GM12892 (cell line): ENCODE measurements around the gene LMBR1.

Experiments used
- DNase-seq: peaks from one replicate; pipeline ENCODE4 v3.0.0; 2011; ENCODE audit not compliant: insufficient read length
- FAIRE-seq: peaks from 2 replicates; lab custom pipeline; 2011; peaks lifted over from hg19 to GRCh38; lab: Jason Lieb, UNC
- POLR2A ChIP-seq: IDR thresholded peaks from 2 replicates; pipeline ENCODE4 v1.6.1; 2011; ENCODE audit warnings: low read depth, low read length, control low read depth
- POLR2AphosphoS5 ChIP-seq: IDR thresholded peaks from 2 replicates; pipeline ENCODE4 v1.6.1; 2011; ENCODE audit warnings: low read depth, low read length, control low read depth
- TAF1 ChIP-seq: IDR thresholded peaks from 2 replicates; pipeline ENCODE4 v1.6.1; 2011; ENCODE audit warnings: low read depth, mild to moderate bottlenecking, control low read depth, low read length, borderline replicate concordance

Gene LMBR1

GRCh38 chr7:156777364-156778069 lies 115.5 kb downstream of the LMBR1 start:
- no peak for FAIRE-seq

GRCh38 chr7:156776527-156776926 lies 116.5 kb downstream of the LMBR1 start:
- FAIRE-seq (no peak), DNase-seq (no peak)
- TF ChIP-seq POLR2A: no peak
- TF ChIP-seq POLR2AphosphoS5: no peak
- TF ChIP-seq TAF1: no peak

More at GRCh38 chr7:156777364-156778069, 115.5 kb downstream of the LMBR1 start:
- DNase-seq: no peak
- no peak for TF ChIP-seq TAF1
- no peak for TF ChIP-seq POLR2A

GRCh38 chr7:156773966-156774365 lies 119.0 kb downstream of the LMBR1 start:
- no peak for FAIRE-seq
- DNase-seq: no peak
- TF ChIP-seq POLR2A: no peak

DNA sequence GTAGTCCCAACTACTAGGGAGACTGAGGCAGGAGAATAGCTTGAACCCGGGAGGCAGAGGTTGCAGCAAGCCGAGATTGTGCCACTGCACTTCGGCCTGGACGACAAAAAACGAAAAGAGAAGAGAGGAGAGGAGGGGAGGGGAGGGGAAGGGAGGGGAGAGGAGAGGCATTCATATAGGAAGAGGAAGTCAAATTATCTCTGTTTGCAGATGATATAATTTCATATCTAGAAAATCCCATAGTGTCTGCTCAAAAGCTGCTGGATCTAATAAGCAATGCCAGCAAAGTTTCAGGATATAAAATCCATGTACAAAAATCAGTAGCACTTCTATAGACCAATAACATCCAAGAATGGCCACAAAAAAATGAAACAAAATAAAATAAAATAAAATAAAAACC lies 120.3 kb downstream of the LMBR1 start:
- FAIRE-seq: no peak
- no peak for DNase-seq
- TF ChIP-seq POLR2A: no peak
- no peak for TF ChIP-seq TAF1
- no peak for TF ChIP-seq POLR2AphosphoS5

GRCh38 chr7:156768698-156769472 lies 124.1 kb downstream of the LMBR1 start:
- peak; percentile 60 for FAIRE-seq

GRCh38 chr7:156766666-156767065 lies 126.3 kb downstream of the LMBR1 start:
- no peak for TF ChIP-seq POLR2A
- TF ChIP-seq TAF1: no peak
- no peak for TF ChIP-seq POLR2AphosphoS5
- DNase-seq: no peak
- no peak for FAIRE-seq

More at GRCh38 chr7:156768698-156769472, 124.1 kb downstream of the LMBR1 start:
- no peak for TF ChIP-seq TAF1
- no peak for TF ChIP-seq POLR2A
- TF ChIP-seq POLR2AphosphoS5: no peak
- no peak for DNase-seq

- DNase-seq (no peak), FAIRE-seq (no peak)
- TF ChIP-seq TAF1 (no peak), POLR2AphosphoS5 (no peak), POLR2A (no peak)
Observed at GRCh38 chr7:156765901-156766656, 126.9 kb downstream of the LMBR1 start.

DNA sequence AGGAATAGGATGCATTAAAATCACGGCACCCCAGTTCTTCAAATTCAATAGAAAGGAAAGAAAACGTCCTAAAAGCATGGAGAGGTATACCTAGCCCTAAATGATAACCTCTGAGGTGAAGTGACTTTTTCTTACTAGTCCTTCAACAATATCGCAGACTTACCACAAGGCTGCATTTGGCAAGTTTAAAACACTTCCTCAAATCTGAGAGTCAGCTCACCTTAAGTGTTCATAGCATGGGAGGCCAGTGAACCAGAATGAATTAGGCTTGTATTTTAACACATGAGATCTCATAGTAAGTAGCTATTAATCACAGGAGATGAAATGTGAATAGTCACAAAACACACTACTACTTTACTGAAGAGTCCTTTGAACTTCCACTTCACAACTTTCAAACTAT lies 128.2 kb downstream of the LMBR1 start:
- no peak for TF ChIP-seq POLR2AphosphoS5
- TF ChIP-seq TAF1: no peak
- no peak for TF ChIP-seq POLR2A
- FAIRE-seq: no peak
- no peak for DNase-seq

GRCh38 chr7:156764016-156764669 lies 128.8 kb downstream of the LMBR1 start:
- TF ChIP-seq POLR2AphosphoS5: no peak
- FAIRE-seq (no peak), DNase-seq (no peak)

GRCh38 chr7:156759579-156760202 lies 133.3 kb downstream of the LMBR1 start:
- TF ChIP-seq POLR2AphosphoS5 (no peak), TAF1 (no peak), POLR2A (no peak)
- FAIRE-seq: no peak
- no peak for DNase-seq

DNA sequence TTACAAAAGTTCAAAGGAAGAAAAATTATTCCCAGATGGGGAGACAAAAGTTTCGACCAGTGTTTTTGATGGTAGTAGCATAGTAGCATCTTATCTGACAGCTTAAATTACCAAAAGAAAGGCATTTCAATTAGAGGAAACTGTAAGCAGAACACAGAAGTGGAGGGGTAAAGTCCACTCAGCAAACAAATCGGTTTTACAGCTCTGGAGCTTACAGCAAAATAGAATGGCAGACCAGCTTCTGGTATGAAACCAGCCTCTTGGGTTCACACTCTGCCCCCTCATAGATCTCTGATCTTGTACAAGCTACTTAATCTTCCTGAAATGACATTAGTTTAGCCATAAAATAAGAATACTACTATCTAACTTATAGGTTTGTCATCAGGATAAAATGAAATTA lies 133.8 kb downstream of the LMBR1 start:
- FAIRE-seq (no peak), DNase-seq (no peak)
- TF ChIP-seq POLR2AphosphoS5 (no peak), TAF1 (no peak), POLR2A (no peak)
